ENCODE results near the gene DLG4. TPM values are rescaled to one million over a fixed set of nuclear protein-coding genes. Genes with fewer than 3 reads are reported as not detected.

The DLG4 gene
- total RNA-seq, 4 donors from 2014 or later = 2.6 to 15.7 (median 9.4) TPM

GRCh38 chr17:7241090-7241733, 21.6 kb upstream of the DLG4 start:
- no peak for DNase-seq
- no peak for TF ChIP-seq POLR2A (IDR thresholded peaks at IDR 0.05)
- no peak for TF ChIP-seq CTCF (IDR thresholded peaks at IDR 0.05)
- peak overlapping the region; percentile 81 to 95 (median 88) for H3K4me3 ChIP-seq
- no peaks in the 10 kb centered on the region for H3K9me3 ChIP-seq
- peaks cover 0 to 36% (median 13%) of the 10 kb centered on the region in 4 donors for H3K4me1 ChIP-seq
- no peaks in the 10 kb centered on the region for H3K27me3 ChIP-seq
- H3K36me3 ChIP-seq = peaks cover 0 to 47% (median 0%) of the 10 kb centered on the region in 3 donors
- H3K27ac ChIP-seq = peak overlapping the region; percentile 98 to 99 (median 98)

GRCh38 chr17:7240375-7240774, 20.7 kb upstream of the DLG4 start:
- H3K27ac ChIP-seq = peak overlapping the region in 3 of 4 donors; percentile 98 to 99 (median 99)
- peak overlapping the region in 2 of 4 donors; percentile 84 to 91 for H3K4me3 ChIP-seq
- H3K9me3 ChIP-seq = no peaks in the 10 kb centered on the region
- no peak for TF ChIP-seq POLR2A (IDR thresholded peaks at IDR 0.05)
- TF ChIP-seq CTCF (IDR thresholded peaks at IDR 0.05) = no peak
- H3K36me3 ChIP-seq = peaks cover 0 to 47% (median 0%) of the 10 kb centered on the region in 3 donors
- DNase-seq = no peak
- H3K27me3 ChIP-seq = no peaks in the 10 kb centered on the region
- peaks cover 0 to 40% (median 13%) of the 10 kb centered on the region in 4 donors for H3K4me1 ChIP-seq

- H3K27ac ChIP-seq = peak within 1 kb of the TSS; percentile 95 to 99 (median 98)
- H3K27me3 ChIP-seq = no peaks in the 10 kb centered on the region
- peaks cover 0 to 49% (median 16%) of the 10 kb centered on the region in 4 donors for H3K4me1 ChIP-seq
- H3K36me3 ChIP-seq = peaks cover 0 to 40% (median 0%) of the 10 kb centered on the region in 3 donors
- no peaks in the 10 kb centered on the region for H3K9me3 ChIP-seq
- peak; percentile 99 for DNase-seq
- TF ChIP-seq POLR2A (IDR thresholded peaks at IDR 0.05) (peak; percentile 40 to 78), CTCF (IDR thresholded peaks at IDR 0.05) (peak in 4 of 6 experiments; percentile 14 to 45 (median 40))
- H3K4me3 ChIP-seq = peak within 1 kb of the TSS; percentile 94 to 98 (median 95)
Measured at GRCh38 chr17:7239091-7240027, 19.7 kb upstream of the DLG4 start, which contains the start of gene PHF23. TSS of gene PHF23 (minus strand) at chr17:7239457. CDS start at chr17:7239279, 178 bp downstream.

GRCh38 chr17:7238420-7239090, 18.9 kb upstream of the DLG4 start:
- Histone ChIP-seq H3K4me3 (peak overlapping the region; percentile 94 to 98 (median 95)), H3K27me3 (no peaks in the 10 kb centered on the region), H3K9me3 (no peaks in the 10 kb centered on the region), H3K27ac (peak overlapping the region; percentile 92 to 99 (median 96)), H3K4me1 (peaks cover 0 to 45% (median 17%) of the 10 kb centered on the region in 4 donors), H3K36me3 (peaks cover 0 to 34% (median 0%) of the 10 kb centered on the region in 3 donors)
- DNase-seq = peak; percentile 49 to 65 (median 62)
- TF ChIP-seq POLR2A (IDR thresholded peaks at IDR 0.05) (no peak), CTCF (IDR thresholded peaks at IDR 0.05) (no peak)

Data from Peyer's patch (tissue), 4 donors.